CD4-positive, alpha-beta memory T cell (primary cell): Measurements from ENCODE around the gene GBE1. TPM values are rescaled to one million over a fixed set of nuclear protein-coding genes. Genes with fewer than 3 reads are reported as not detected.

Experiments used
- CTCF ChIA-PET: fragments of 350-600 bp; sonication (Branson Sonifier 250); formaldehyde crosslinking; loops from one replicate; lab custom pipeline; 2021; ENCODE audit warnings: inconsistent platforms; ENCODE audit not compliant: partially characterized antibody; lab: Charles Lee
- POLR2A ChIA-PET: fragments of 350-600 bp; sonication (Branson Sonifier 250); formaldehyde crosslinking; loops from one replicate; lab custom pipeline; 2021; ENCODE audit not compliant: partially characterized antibody; lab: Charles Lee
- DNase-seq, 5 donors: peaks; one replicate each; pipeline versions ENCODE4 v3.0.0 to v3.0.0-alpha.2; 2020 to 2022; ENCODE audit warnings: mixed read lengths in 1 of 5
- H3K27ac ChIP-seq: one replicate; pipeline ENCODE4 v1.7.0; 2013; ENCODE audit warnings: low read depth, low read length
- H3K27me3 ChIP-seq: 2 replicates; pipeline ENCODE4 v1.7.0; 2013; ENCODE audit warnings: mild to moderate bottlenecking, low read length, moderate library complexity; ENCODE audit not compliant: insufficient read depth
- H3K36me3 ChIP-seq: 2 replicates; pipeline ENCODE4 v1.7.0; 2013; ENCODE audit warnings: mild to moderate bottlenecking, low read length, moderate library complexity; ENCODE audit not compliant: insufficient read depth
- H3K4me1 ChIP-seq: 2 replicates; pipeline ENCODE4 v1.7.0; 2013; ENCODE audit warnings: mild to moderate bottlenecking, low read length, moderate library complexity; ENCODE audit not compliant: insufficient read depth
- H3K4me3 ChIP-seq, 2 donors: one replicate each; pipeline ENCODE4 v1.7.0; 2013; ENCODE audit warnings: low read length in 2 of 2, mild to moderate bottlenecking in 1 of 2
- H3K9me3 ChIP-seq, 2 donors: one replicate each; pipeline ENCODE4 v1.7.0; 2013; ENCODE audit warnings: low read length in 2 of 2, control low read depth in 1 of 2; ENCODE audit not compliant: control insufficient read depth in 1 of 2
- H3K27ac Mint-ChIP-seq, 7 donors: one replicate each; pipeline ENCODE4 v1.8.0; 2020 to 2021; ENCODE audit warnings: mixed read lengths in 7 of 7, mild to moderate bottlenecking in 6 of 7, inconsistent platforms in 3 of 7, moderate library complexity in 3 of 7
- H3K27me3 Mint-ChIP-seq, 2 donors: one replicate each; pipeline ENCODE4 v1.8.0; 2020 to 2021; ENCODE audit warnings: mixed read lengths in 2 of 2
- H3K36me3 Mint-ChIP-seq, 2 donors: one replicate each; pipeline ENCODE4 v1.8.0; 2020 to 2021; ENCODE audit warnings: mixed read lengths in 2 of 2, inconsistent platforms in 1 of 2, mild to moderate bottlenecking in 1 of 2
- H3K4me1 Mint-ChIP-seq, 4 donors: one replicate each; pipeline ENCODE4 v1.8.0; 2020 to 2021; ENCODE audit warnings: mixed read lengths in 4 of 4, mild to moderate bottlenecking in 1 of 4
- H3K4me3 Mint-ChIP-seq, 8 donors: one replicate each; pipeline ENCODE4 v1.8.0; 2020 to 2021; ENCODE audit warnings: mixed read lengths in 8 of 8, mild to moderate bottlenecking in 7 of 8, moderate library complexity in 6 of 8, inconsistent platforms in 3 of 8
- H3K9me3 Mint-ChIP-seq, 8 donors: one replicate each; pipeline ENCODE4 v1.8.0; 2020 to 2021; ENCODE audit warnings: mixed read lengths in 8 of 8, mild to moderate bottlenecking in 5 of 8, inconsistent platforms in 3 of 8, moderate library complexity in 1 of 8
- intact Hi-C: fragments of 100-400 bp; cut with micrococcal nuclease; formaldehyde crosslinking; loops from one replicate; pipeline ENCODE4 v1.15.1; 2023
- polyA plus RNA-seq, 2 donors: library from polyadenylated mRNA; unstranded; fragments of 300-500 nt; fragmentation: Illumina TruSeq; gene quantifications; one replicate each; pipeline ENCODE4 v1.2.3, GENCODE V29; 2021
- total RNA-seq, 2 experiments: library from RNA; stranded (reverse); gene quantifications; one replicate each; pipeline ENCODE4 v1.2.3, GENCODE V29; 2021

The GBE1 gene
- total and polyA plus RNA-seq, 4 experiments from 2014 or later = 9.3 to 16.6 (median 11.0) TPM

DNA sequence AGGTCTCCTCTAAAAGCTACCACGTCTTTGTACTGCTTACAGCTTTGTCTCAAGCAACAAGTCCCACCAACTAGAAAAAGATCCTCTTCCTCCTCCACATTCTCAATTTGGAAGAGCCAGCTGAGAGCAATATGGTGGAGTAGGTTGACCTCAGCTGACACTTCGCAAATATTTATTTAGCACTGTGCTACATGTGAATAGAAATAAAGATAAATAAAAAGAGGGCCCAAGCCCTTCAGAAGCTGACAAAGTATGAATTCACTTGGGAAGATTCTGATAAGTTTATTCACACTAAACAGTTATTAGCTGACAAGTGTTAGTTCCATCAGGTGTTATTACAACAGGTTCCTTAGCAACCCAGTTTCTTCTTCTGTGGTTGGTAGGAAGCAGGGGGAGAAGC is 310.3 kb downstream of the GBE1 start:
- Mint-ChIP-seq H3K9me3 (no peaks in the 10 kb centered on the region), H3K27ac (no peak overlapping the region), H3K4me1 (no peaks in the 10 kb centered on the region), H3K4me3 (no peak overlapping the region), H3K36me3 (no peaks in the 10 kb centered on the region), H3K27me3 (no peaks in the 10 kb centered on the region)
- no peaks in the 10 kb centered on the region for H3K9me3 ChIP-seq
- no peak overlapping the region for H3K4me3 ChIP-seq
- H3K27me3 ChIP-seq = no peaks in the 10 kb centered on the region
- no peak for DNase-seq
- no peaks in the 10 kb centered on the region for H3K4me1 ChIP-seq
- no peaks in the 10 kb centered on the region for H3K36me3 ChIP-seq
- intact Hi-C loops = no loop called here
- POLR2A ChIA-PET = no interaction called here
- H3K27ac ChIP-seq = no peak overlapping the region
- CTCF ChIA-PET = no interaction called here

DNA sequence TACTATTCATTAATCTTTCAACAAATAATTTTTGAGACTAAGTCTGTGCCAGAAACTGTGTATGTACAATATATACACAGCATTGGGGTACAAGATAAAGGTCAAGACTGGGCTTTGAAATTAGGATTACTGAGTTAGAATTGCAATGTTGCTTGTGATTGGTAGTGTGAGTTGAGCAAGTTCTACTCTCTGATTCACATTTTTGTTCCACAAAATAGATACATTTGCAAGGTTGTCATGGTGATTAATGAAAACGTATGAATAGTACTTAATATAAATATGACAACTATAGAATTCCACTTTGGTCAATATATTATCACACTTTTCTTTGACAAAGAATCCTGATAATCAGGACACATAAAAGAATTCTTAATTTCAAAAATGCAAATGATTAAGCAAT is 314.6 kb downstream of the GBE1 start:
- H3K27ac Mint-ChIP-seq = no peak overlapping the region
- POLR2A ChIA-PET = no interaction called here
- no peaks in the 10 kb centered on the region for H3K27me3 ChIP-seq
- H3K9me3 ChIP-seq = no peaks in the 10 kb centered on the region
- DNase-seq = no peak
- no peaks in the 10 kb centered on the region for H3K36me3 Mint-ChIP-seq
- H3K9me3 Mint-ChIP-seq = peaks cover 0 to 3% (median 0%) of the 10 kb centered on the region in 8 donors
- no peaks in the 10 kb centered on the region for H3K27me3 Mint-ChIP-seq
- H3K4me1 ChIP-seq = no peaks in the 10 kb centered on the region
- H3K36me3 ChIP-seq = no peaks in the 10 kb centered on the region
- intact Hi-C loops = no loop called here
- no peak overlapping the region for H3K4me3 Mint-ChIP-seq
- no peaks in the 10 kb centered on the region for H3K4me1 Mint-ChIP-seq
- H3K4me3 ChIP-seq = no peak overlapping the region
- CTCF ChIA-PET = no interaction called here
- H3K27ac ChIP-seq = no peak overlapping the region

DNA sequence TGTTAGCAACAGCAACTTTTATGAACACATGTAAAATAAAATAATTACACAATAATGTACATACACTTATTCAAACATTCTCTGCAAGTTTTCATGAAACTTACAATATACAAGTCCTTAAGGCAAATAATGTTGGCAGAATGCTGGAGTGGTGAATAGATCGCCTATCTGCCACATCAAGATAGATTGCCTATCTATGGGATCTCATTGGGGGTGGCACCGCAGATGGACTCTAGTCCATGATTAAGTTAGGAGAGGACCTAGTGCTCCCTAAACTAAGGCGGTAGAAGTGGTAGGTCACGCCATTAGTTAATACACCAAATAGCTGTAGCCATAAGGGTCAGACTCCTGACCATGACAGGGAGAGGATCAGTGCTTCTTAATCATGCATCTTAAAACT is 315.7 kb downstream of the GBE1 start:
- Mint-ChIP-seq H3K27ac (no peak overlapping the region), H3K36me3 (no peaks in the 10 kb centered on the region), H3K4me3 (no peak overlapping the region), H3K4me1 (no peaks in the 10 kb centered on the region), H3K9me3 (peaks cover 0 to 8% (median 0%) of the 10 kb centered on the region in 8 donors), H3K27me3 (no peaks in the 10 kb centered on the region)
- intact Hi-C loops = no loop called here
- no peaks in the 10 kb centered on the region for H3K36me3 ChIP-seq
- no peak for DNase-seq
- H3K4me1 ChIP-seq = no peaks in the 10 kb centered on the region
- H3K27ac ChIP-seq = no peak overlapping the region
- ChIA-PET POLR2A (no interaction called here), CTCF (no interaction called here)
- no peaks in the 10 kb centered on the region for H3K27me3 ChIP-seq
- H3K4me3 ChIP-seq = no peak overlapping the region
- H3K9me3 ChIP-seq = no peaks in the 10 kb centered on the region

DNA sequence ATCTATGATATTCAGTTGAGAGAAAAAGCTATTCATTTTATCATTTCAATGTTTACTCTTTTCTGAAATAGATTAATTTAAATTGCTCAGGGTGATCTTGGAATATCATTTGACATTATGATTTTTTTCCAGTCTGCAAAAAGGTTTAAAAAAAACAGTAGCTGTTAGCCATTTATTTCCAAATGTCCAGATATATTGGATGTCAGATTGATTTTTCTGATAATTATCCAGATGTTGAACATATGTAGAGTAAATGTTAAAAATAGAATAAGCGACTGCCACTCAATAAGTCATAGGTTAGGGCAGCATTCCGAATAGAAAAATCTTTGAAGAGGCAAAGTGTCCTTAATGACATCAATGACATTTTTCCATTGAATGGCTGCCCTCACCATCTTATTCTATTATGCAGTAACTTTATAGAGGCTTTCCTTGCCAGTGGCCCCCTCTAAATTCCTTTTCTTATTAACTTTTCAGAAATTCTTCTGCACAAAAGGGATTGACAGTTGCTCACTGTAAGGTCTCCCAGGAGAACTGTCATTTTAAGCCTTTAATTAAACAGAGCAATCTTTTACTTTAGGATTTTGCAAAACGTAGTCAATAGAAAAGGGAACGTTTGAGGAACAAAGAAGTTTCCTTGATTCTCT is 316.5 kb downstream of the GBE1 start:
- intact Hi-C loops = no loop called here
- Histone ChIP-seq H3K4me1 (no peaks in the 10 kb centered on the region), H3K27ac (no peak overlapping the region), H3K36me3 (no peaks in the 10 kb centered on the region), H3K27me3 (no peaks in the 10 kb centered on the region), H3K4me3 (no peak overlapping the region), H3K9me3 (no peaks in the 10 kb centered on the region)
- CTCF ChIA-PET = no interaction called here
- Mint-ChIP-seq H3K4me1 (no peaks in the 10 kb centered on the region), H3K27ac (no peak overlapping the region), H3K9me3 (peaks cover 0 to 8% (median 0%) of the 10 kb centered on the region in 8 donors), H3K36me3 (no peaks in the 10 kb centered on the region), H3K4me3 (no peak overlapping the region), H3K27me3 (no peaks in the 10 kb centered on the region)
- POLR2A ChIA-PET = no interaction called here
- DNase-seq = no peak

DNA sequence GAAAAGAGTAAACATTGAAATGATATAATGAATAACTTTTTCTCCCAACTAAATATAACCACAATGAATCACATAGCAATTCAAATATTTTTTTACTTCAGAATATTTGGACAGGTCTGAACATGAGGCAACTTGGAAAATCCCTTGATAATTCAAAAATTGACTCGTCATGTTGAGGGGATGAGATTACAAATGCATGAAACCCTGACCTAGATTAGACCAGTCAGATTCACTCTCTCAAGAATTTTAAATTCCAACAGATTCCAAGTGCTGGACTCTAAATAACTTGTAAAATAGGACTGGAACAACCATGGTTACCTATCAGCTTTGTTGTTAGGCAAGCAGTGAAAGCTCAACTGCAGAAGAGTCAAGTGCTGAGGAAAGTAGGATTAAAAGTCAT is 317.5 kb downstream of the GBE1 start:
- Histone ChIP-seq H3K36me3 (no peaks in the 10 kb centered on the region), H3K27me3 (no peaks in the 10 kb centered on the region), H3K9me3 (no peaks in the 10 kb centered on the region), H3K27ac (no peak overlapping the region), H3K4me1 (no peaks in the 10 kb centered on the region), H3K4me3 (no peak overlapping the region)
- ChIA-PET CTCF (no interaction called here), POLR2A (no interaction called here)
- Mint-ChIP-seq H3K4me3 (no peak overlapping the region), H3K36me3 (no peaks in the 10 kb centered on the region), H3K27me3 (no peaks in the 10 kb centered on the region), H3K27ac (no peak overlapping the region), H3K4me1 (no peaks in the 10 kb centered on the region), H3K9me3 (peaks cover 0 to 8% (median 0%) of the 10 kb centered on the region in 8 donors)
- intact Hi-C loops = no loop called here
- no peak for DNase-seq

DNA sequence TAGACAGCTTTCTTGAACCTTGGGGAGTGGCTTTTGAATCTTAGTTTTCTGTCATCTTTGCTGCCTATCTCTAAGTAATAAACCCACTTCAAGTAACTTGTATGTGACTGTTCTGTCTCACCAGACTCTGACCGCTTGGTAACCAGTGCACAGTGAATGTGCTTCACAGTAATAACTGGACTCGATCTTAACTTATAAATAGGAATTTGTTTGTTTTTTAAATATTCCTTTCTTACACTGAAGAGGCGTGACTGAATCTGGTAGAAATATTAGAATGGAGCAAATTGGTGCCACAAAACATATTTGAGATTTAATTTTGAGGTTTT is 318.0 kb downstream of the GBE1 start:
- Mint-ChIP-seq H3K36me3 (no peaks in the 10 kb centered on the region), H3K4me1 (no peaks in the 10 kb centered on the region), H3K27me3 (no peaks in the 10 kb centered on the region), H3K9me3 (peaks cover 0 to 8% (median 0%) of the 10 kb centered on the region in 8 donors), H3K27ac (no peak overlapping the region), H3K4me3 (no peak overlapping the region)
- no peak for DNase-seq
- no peak overlapping the region for H3K27ac ChIP-seq
- no peaks in the 10 kb centered on the region for H3K9me3 ChIP-seq
- no peaks in the 10 kb centered on the region for H3K4me1 ChIP-seq
- H3K27me3 ChIP-seq = no peaks in the 10 kb centered on the region
- intact Hi-C loops = no loop called here
- H3K4me3 ChIP-seq = no peak overlapping the region
- no peaks in the 10 kb centered on the region for H3K36me3 ChIP-seq
- CTCF ChIA-PET = no interaction called here
- POLR2A ChIA-PET = no interaction called here

DNA sequence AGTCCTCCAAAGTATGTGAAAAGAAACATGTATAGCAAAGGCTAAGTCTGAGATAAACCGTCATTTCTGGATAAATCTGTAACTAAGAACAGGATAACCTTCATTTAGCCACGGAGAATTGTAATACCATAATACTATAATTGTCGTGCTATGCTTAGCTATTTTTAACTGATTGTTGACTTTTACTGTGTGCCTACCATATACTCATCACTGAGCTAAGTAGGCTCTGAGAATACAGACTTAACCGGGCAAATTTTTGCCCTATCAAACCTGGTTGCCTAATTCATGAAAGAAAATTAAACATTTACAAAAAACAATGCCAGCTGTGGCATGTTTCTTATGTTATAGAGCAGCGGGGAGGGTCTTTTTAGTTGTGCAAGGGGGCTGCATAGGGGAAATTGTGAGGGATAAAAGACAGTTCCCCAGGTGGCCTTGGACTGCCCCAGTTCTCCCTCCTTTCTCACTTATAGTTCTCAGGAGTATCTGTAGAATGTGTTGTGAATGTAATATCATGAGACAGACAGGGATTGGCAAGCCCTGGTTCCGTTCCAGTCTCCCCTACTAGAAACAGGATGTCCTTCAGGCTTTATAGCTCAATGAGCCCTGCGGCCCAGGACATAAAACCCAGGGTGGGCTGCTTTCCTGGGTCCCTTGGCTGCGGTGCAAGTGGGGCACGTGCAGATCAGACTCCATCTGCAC is 318.5 kb downstream of the GBE1 start:
- intact Hi-C loops = no loop called here
- POLR2A ChIA-PET = no interaction called here

More for the DNA sequence above, 318.5 kb downstream of the GBE1 start:
- no peak overlapping the region for H3K4me3 Mint-ChIP-seq
- H3K9me3 Mint-ChIP-seq = peaks cover 0 to 8% (median 0%) of the 10 kb centered on the region in 8 donors
- H3K36me3 Mint-ChIP-seq = no peaks in the 10 kb centered on the region
- Histone ChIP-seq H3K27me3 (no peaks in the 10 kb centered on the region), H3K9me3 (no peaks in the 10 kb centered on the region), H3K27ac (no peak overlapping the region), H3K4me3 (no peak overlapping the region), H3K36me3 (no peaks in the 10 kb centered on the region), H3K4me1 (no peaks in the 10 kb centered on the region)
- H3K27ac Mint-ChIP-seq = no peak overlapping the region
- H3K4me1 Mint-ChIP-seq = no peaks in the 10 kb centered on the region
- CTCF ChIA-PET = no interaction called here
- DNase-seq = no peak
- H3K27me3 Mint-ChIP-seq = no peaks in the 10 kb centered on the region
